Measurements from ENCODE around the gene SYNGR2.

- no peak for TF ChIP-seq CTCF (IDR thresholded peaks at IDR 0.05)
- no peak for TF ChIP-seq POLR2A (IDR thresholded peaks at IDR 0.05)
- TF ChIP-seq EP300 (IDR thresholded peaks at IDR 0.05) = no peak
- TF ChIP-seq POLR2AphosphoS5 (IDR thresholded peaks at IDR 0.05) = no peak
Observed at GRCh38 chr17:78182504-78182903, 14.1 kb downstream of the SYNGR2 start.

Data from stomach (tissue), 4 donors.